MV-4-11 (cell line): ENCODE results near the gene CDK19.

ENCODE experiments used
- DNase-seq: peaks from one replicate; lab custom pipeline; 2025; lab: John Stamatoyannopoulos, UW

The CDK19 gene

DNA sequence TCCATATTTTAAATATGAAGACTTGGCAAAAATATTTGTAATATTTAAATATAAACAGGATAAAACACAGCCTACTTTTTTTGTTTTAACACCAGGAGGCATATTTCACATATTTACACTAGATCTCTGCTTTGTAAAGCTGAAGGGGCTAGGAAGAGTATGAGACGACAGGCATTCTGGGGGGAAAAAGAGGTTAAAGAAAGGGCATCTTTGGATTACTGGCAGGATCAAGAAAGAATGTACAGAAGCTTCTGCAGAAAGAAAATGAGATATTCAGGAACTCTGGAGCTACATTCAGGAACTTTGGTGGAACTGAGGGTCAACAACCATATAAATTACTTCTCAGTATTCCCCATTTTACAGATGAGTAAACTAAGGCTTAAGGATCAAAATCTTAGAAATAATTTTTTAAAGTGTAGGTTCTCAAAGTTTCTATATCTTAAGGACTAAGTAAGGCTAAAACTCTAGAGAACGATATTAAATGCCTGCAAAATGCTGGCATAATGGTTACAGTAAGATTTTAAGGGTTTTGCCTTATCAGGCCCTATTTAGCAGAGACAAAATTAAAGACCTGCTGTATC lies 156.5 kb downstream of the CDK19 start:
- DNase-seq: no peak

DNA sequence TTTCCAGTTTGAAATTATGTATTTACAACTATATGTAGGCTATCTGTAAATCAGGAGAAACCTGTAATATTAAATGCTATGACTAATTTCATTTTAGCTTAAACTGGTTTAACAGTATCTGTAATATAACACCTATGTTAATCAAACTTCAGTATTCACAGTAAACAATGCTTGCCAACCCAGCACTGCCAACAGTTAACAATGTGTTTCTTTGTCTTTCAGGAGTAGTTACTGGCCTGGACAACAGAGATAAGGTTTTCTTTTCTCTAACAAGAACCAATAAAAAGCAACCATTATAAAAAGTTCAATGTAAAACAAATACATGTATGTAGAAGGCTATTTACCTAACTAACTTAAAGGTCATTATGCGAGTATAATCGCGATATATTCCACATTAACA lies 158.8 kb downstream of the CDK19 start:
- no peak for DNase-seq

DNA sequence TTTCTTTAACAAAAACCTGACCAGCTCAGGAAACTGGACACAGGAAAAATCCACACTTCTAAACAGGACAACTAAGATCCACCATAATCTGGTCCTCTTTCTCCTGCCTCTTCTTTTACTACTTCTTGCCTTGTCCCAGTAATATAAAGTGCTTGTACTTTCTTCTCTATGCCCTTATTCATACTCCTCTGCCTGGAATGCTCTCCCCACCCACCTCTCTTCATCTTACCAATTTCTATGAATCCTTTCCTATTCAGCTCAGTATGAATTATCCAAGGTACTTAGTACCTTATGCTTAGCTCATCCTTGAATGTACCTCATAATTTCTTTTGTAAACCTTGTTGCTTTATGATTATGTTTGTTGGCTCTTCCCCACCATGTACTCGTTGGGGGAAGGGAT lies 159.4 kb downstream of the CDK19 start:
- DNase-seq: no peak

DNA sequence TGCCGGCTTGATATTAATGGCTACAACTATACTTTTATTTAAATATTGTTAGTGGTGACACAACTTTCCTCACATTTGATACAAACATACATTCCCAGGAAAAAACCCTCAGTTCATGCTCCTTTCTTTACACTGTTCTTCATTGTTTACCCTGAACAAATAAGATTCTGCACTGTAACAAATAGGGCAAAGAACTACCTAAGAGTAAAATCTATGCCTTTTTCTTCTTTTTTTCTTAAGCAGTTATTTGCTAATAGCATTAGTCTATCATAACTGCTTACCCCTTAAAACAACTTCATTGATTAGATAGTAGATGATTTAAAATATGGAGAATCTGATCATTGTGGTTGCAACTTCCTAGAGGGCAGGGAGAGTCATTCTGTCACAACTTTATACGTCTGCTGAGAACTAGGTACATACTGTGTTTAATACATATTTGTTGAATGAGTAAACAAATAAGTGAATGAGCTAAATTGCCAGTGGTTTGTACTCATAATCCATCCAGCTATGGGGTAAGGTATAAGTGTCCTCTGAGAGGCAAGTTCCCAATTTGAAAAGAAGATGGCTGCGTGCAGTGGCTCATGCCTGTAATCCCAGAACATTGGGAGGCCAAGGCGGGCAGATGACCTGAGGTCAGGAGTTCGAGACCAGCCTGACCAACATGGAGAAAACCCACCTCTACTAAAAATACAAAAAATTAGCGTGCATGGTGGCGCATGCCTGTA lies 161.0 kb downstream of the CDK19 start:
- no peak for DNase-seq

DNA sequence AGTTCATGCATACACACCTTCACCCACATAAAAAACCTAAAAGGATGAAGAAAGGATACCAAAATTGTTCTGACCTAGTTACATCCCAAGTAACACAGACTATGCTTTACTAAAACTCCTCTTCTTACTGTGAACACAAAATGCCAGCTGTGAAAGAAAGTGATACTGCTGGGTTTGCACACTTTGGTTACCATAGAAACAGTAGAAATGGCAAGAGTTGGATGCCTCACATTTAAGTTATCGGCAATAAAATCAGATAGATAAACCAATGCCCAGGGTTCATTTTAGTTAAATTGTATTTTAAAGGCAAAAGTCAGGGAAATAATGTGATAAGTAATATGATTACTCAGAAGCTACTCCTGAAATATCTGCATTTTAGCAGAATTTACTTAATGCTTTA lies 161.9 kb downstream of the CDK19 start:
- no peak for DNase-seq

DNA sequence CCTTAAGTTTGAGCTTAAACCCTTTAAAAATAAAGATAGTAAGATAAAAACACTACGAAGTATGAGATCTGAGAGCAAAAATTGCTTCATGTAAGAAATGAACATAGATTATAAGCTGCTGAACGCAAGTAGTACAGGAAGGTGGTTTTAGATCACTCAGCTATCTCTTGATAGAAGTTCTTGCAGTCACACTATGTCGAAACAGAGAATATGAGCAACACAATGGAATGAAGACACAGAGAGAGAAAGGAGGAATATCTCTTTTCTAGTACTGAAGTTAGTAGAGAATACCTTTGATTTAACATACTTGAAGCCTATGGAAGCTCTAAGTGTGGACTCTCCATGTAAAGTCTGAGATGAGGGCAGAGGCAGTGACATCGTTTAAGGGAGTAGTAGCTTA lies 162.7 kb downstream of the CDK19 start:
- DNase-seq: no peak

DNA sequence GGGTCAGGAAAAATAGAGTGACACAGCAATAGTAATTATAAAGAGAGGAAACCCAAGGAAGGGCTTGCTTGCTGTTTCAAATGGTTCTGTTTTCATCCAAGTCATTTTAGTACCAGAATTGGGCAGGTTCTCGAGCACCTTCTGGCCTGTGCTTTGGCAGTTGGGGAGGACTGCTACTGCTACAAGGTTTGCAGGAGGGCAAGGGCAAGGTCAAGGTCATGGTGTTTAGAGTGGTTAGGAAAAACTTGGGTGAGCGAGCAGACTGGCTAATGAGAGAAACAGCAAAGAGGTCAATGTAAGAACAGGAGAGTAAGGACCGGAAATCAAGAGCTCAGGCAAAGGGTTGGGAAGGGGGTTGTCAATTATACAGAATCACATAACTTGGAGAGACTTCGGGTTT lies 164.5 kb downstream of the CDK19 start:
- no peak for DNase-seq

DNA sequence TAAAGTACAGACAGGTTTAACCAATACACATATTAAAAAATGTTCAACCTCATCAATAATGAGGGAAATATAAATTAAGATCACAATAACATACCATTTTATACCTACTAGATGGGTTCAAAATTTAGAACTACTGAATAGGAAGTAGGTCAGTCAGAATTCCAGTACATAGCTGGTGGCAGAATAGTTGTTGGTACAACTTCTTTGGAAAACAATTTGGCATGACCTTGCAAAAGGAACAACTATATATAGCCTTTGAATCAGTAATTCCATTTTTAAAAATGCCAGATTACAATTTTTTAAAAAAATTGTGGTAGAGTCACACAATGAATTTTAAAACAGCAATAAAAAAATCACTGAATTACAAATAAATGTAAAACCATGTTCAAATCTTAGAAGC lies 165.6 kb downstream of the CDK19 start:
- DNase-seq: no peak

DNA sequence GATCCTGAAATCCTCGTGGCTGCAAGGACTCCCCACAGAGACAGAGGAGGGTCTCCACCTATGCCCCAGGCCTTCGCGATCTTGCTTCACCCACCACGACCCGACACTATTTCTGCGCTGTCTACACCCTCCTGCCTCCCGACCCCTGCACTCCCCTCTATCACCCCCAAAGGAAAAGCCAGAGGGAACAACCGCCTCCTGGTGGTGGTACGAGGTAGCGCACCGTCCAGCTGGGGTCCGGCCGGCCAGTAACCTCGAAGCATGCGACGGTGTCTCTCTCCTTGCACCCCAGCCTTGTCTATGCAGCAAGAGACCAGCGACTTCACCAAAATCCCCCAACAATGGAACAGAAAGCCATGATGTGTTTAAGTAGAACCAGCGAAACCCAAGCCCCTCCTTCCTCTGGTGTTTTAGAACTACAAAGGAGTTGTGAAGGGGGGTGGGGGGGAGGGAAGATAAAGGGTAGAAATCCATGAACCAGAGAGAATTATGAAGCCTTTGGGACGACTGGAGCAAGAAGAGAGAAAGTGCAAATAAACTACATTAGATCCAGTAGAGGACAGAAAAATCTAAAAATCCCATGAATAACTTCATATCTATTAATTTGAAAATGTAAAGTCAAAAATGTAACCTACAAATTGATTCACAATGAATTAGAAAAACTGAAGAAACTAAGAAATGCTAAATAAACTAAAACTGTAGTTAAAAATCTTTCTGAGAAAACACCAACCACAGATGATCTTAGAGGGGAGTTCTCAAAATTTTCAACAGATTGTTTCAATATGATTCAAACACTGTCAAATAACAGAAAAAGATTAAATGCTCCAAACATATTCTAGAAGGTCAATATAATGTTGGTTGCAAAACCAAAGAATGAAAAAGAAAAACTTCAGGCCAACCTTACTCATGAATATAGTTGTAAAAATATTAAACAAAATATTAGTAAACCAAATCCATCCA lies 168.0 kb downstream of the CDK19 start:
- DNase-seq: no peak

DNA sequence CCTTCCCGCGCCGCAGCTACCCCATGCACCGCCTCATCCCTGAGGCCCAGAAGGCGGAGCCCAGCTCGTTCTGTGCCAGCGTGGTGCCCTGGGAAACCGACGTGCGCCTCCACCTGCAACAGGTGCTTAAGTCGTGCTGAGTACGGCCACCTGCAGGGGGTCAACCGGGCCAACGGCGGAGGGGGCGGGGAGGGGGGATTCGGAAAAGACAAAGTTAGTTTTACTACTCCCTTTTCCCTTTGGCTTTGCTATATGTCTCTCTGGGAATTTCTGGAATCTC lies 168.9 kb downstream of the CDK19 start:
- no peak for DNase-seq

DNA sequence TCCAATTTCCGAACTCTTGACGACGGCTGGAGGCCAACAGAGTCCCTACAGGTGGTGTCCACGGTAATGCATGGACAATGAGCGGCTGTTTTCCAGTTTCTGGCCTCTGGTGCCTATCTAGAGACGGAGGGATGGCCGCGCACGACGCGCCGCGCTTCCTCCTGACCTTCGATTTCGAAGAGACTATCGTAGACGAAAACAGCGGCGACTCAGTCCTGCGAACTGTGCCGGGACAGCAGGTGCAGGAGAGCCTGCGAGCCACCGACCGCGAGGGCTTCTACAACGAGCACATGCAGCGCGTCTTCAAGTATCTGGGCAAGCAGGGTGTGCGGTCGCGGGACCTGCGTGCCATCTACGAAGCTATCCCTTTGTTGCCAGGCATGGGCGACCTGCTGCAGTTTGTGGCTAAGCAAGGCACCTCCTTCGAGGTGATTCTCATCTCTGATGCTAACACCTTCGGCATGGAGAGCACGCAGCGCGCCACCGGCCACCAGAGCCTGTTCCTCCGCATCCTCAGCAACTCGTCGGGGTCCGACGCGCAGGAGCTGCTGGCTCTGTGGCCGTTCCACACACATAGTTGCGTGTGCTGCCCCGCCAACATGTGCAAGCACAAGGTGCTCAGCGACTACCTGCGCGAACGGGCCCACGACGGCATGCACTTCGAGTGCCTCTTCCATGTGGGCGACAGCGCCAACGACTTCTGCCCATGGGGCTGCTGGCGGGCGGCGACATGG lies 169.4 kb downstream of the CDK19 start:
- DNase-seq: no peak

DNA sequence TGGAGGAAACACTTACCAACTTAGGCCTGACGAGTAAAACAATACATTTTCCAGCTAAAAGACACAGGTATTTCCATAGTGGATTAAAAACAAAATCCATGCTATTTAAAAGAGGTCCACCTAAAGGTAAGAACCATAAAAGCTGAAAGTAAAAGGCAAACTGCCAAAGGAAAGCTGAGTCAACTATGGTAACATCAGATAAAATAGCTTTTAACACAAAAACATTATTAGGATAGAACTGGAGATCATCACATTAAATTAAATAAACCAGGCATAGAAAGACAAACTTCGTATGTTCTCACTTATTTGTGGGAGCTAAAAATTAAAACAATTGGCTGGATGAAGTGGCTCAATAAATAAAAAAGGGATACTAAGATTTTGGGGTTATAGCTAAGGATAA lies 172.1 kb downstream of the CDK19 start:
- no peak for DNase-seq

DNA sequence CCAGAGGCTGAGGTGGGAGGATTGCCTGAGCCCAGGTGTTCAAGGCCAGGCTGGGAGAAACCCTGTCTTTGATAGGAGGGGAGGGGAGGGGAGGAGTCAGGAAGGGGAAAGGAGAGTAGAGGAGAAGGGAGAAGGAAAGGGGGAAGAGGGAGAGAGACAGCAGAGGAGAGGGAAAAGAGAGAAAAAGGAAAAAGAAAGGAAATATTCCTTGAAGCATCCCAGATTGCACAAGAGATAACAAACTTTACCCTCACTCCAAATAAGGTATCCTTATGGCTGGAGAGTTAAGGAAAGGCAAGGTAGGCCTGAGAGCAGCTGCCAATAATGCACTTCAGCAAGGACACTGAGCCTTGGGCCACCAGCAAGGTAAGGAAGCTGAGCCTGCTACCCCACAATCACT lies 172.6 kb downstream of the CDK19 start:
- DNase-seq: no peak

DNA sequence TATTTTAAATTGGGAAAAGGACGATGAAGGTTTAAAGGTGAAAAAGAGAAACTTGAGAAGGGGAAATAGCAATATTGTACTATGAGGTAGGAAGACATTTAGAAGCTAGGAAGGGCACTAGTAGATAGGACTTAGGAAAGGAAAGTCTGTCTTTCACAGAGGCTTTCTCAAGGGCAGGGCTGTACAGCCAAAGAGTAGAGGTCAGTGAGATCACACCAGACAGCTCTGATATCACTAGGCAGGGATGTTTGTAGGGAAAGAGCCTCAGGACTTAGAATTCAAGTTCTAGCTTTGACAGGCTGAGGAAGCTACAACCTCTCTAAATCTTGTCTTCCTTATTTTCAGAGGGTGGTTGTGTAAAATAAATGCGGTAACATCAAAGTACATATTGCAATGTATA lies 178.5 kb downstream of the CDK19 start:
- DNase-seq: no peak

DNA sequence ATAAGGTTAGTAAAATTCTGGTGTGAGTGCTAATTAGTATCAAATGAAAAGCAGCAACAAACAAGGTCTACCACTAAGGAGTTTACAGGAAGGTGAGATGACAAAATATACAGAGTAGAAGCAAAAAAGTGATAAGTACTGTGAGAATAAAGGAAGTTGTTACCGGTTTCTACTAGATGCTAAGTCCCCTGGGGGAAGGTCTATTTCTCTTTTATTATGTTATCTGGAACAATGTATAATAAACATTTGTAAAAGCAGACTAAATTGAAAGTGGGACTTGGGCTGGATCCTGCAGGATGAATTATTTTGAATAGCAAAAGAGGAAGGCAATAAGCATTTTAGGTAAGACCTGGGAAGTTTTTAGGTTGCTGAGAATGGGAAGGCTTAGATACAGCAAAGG lies 180.2 kb downstream of the CDK19 start:
- peak; percentile 31 for DNase-seq

DNA sequence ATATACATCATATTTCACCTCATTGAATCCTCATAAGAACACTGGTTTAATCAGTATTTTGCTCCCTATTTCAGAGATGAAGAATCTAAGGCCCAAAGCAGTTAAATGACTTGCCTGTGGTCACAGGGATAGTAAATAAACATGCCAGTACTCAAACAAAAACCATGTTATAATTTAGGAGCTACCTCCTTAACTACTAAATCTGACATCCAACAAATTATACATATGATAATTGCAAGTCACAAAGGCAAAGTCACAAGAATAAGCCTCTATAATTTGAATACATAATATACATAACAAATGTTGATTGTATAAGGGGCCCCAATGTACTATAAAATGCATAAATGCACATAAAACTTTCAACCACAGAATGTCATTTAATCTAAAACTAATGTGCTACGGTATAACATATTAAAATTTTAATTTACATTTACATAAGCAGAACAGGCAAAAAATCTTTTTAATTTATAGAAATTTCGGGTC lies 181.5 kb downstream of the CDK19 start:
- no peak for DNase-seq

DNA sequence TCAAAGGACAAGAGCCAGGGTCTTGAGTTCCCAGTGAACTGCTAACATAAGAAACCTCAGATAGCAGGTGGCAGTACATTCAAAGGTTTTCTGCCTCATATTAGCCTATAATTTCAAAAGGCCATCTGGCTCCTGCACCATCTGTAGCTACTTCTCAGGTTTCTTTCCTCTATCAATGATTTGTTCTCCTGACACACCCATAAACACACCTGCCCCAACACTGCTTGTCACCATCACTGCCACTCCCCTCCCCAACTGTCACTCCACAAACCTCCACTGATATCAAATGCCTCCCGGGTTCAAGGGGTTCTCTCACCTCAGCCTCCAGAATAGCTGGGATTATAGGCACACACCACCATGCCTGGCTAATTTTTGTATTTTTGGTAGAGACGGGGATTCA lies 186.1 kb downstream of the CDK19 start:
- no peak for DNase-seq

DNA sequence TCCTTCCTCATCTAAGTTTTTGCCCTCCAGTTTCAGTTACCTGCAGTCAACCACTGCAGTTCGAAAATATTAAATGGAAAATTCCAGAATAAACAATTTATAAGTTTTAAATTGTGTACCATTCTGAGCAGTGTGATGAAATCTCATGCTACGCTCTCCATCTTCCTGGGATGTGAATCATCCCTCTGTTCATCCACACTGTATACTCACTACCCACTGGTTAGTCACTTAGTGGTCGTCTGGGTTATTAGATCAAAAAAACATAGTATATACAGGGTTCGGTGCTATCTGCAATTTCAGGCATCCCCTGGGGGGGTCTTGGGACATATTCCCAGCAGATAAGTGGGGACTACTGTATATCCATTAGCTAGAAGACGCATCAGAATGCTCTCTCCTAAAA lies 186.9 kb downstream of the CDK19 start:
- no peak for DNase-seq

DNA sequence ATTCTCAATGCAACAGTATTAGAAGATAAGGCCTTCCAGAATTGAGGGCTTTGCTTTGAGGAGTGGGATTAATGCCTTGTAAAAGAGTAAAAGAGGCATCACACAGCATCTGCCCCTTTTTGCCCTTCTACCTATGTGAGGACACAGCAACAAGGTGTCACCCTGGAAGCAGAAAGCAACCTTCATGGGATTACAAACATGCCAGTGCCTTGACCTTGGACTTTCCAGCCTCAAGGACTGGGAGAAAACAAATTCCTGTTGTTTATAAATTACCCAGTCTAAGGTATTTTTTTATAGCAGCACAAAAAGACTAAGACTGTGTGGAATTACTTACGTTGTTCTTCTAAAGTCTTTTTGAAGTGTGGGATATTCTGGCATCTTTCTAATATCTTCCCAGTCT lies 188.8 kb downstream of the CDK19 start:
- DNase-seq: no peak

DNA sequence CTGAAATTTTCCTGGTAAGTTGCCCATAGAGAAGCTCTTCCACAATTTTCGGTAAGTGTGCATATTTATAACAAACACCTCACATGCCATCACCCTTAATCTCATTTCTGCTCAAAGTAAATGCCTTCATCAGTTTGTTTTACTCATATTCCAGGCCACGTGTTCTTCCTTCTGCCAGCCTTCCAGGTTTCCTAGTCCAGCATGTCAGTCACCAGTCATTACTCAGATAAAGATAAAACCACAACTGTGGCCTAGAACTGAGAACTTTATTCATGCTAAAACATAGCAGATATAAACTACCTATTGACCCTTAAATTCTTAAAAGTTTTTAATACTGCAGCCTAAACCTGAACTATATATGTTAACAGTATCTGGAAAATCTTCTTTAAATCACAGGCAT lies 189.4 kb downstream of the CDK19 start:
- DNase-seq: no peak

DNA sequence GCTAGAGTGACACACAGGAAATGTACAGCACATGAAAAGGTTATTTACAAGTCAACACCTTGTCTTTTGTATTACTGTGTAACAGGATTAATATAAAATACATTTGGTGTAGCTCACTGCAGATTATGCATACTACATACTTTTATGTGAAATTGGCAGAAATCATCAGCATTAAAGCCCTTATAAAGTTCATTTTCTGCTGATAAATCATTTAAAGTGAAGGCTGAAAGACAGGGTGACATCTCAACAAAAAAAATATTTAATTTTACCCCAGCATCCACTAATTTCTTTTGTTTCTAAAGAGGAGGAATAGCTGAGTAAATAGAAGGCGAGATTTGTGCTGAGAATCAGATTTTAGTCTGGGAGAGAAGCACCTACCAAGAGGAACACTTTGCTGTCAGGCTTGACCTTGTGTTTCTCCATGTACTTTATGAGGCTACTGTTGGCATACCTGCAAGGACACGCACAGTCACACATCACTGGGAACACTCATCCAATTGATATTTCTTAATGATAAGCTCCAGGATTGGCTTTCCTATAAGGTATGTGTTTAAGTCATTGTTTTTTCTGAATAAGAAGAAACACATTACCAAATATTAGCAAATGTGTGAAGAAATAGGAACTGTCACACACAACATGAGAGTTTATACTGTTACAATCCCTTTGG lies 192.2 kb downstream of the CDK19 start:
- no peak for DNase-seq

DNA sequence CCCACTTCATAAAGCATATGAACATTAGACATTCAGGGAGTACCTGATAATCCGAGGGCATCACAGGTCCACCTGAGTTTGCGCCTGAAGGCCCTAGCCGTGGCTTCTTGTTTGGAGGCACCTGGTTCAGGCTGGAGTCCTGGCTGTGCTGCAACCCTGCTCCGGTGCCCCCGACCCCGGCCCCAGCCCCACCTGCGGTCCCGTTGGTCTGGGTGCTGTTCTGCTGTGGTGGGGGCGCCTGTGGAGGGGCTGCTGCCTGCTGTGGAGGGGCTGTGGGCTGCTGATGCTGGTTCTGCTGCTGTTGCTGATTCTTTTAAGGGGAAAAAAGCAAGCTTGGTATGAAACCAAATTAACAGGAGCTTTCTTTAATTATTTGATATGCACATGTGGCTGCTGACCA lies 194.2 kb downstream of the CDK19 start:
- DNase-seq: no peak
